HG03571 (cell line): ENCODE measurements around the gene KIF13A.
A peak's percentile ranks its signal among the peaks of the same experiment; 100 is the strongest.

ENCODE experiments used
- ATAC-seq: cut with Tn5 transposase; IDR thresholded peaks from one replicate; pipeline ENCODE4 v1.9.1; 2021; ENCODE audit not compliant: unreplicated experiment

The KIF13A gene

GRCh38 chr6:17730078-17730704 lies 257.2 kb downstream of the KIF13A start:
- no peak for ATAC-seq

- ATAC-seq = no peak
Measured at GRCh38 chr6:17729223-17730077, 258.0 kb downstream of the KIF13A start.

GRCh38 chr6:17728551-17729222 lies 258.7 kb downstream of the KIF13A start:
- no peak for ATAC-seq

- ATAC-seq = no peak
Measured at GRCh38 chr6:17725083-17725482, 262.4 kb downstream of the KIF13A start.

- ATAC-seq = no peak
Measured at GRCh38 chr6:17724341-17724740, 263.1 kb downstream of the KIF13A start.

GRCh38 chr6:17721671-17722070 lies 265.8 kb downstream of the KIF13A start:
- no peak for ATAC-seq

- no peak for ATAC-seq
Measured at GRCh38 chr6:17719323-17720041, 268.0 kb downstream of the KIF13A start.

- ATAC-seq = no peak
Measured at GRCh38 chr6:17716221-17716620, 271.2 kb downstream of the KIF13A start.

GRCh38 chr6:17714879-17715851 lies 272.3 kb downstream of the KIF13A start:
- ATAC-seq = peak; percentile 79

GRCh38 chr6:17714177-17714576 lies 273.3 kb downstream of the KIF13A start:
- ATAC-seq = no peak

GRCh38 chr6:17712576-17712975 lies 274.9 kb downstream of the KIF13A start:
- ATAC-seq = no peak

GRCh38 chr6:17710331-17710730 lies 277.1 kb downstream of the KIF13A start:
- ATAC-seq = no peak

GRCh38 chr6:17709476-17709875 lies 278.0 kb downstream of the KIF13A start:
- no peak for ATAC-seq
